ENCODE measurements around the gene UBAC2.

DNA sequence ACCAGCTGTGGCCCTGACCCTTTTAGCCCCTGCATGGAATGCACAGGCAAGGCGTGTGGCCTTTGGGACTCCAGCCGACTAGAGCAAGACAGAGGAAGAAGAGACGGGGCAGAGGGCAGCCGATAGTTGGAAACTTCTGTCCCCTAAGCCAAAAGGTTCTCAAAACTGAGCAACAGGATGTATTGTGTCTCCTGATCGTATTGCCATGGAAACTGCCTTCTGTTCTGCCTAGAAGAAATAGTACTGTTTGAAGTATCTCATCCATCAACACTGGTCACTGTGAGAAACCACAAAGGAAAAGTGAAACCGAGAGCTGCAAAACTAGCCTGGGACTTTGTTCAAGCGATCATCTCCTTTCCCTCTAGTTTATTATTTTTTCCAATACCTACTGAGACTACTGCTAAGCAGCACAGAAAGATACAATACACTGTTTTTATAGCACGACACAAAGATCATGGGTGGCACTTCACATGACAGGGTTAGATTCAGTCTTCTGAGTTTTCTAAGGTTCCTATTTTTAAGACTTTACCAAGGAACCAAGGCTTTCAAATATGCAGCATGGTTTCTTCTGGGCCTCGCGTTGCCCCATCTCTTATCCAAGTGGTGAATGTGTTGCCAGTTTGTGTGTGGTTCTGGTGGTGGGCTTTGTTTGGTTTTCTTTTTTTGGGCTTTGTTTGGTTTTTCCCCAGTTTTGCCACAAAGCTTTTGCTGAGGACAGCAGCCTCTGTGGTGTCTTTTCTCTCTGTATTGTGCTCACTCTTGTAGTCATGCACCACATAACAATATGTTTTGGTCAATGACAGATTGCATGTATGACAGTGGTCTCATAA, 155.8 kb downstream of the UBAC2 start:
- TF ChIP-seq, protein P1, sequence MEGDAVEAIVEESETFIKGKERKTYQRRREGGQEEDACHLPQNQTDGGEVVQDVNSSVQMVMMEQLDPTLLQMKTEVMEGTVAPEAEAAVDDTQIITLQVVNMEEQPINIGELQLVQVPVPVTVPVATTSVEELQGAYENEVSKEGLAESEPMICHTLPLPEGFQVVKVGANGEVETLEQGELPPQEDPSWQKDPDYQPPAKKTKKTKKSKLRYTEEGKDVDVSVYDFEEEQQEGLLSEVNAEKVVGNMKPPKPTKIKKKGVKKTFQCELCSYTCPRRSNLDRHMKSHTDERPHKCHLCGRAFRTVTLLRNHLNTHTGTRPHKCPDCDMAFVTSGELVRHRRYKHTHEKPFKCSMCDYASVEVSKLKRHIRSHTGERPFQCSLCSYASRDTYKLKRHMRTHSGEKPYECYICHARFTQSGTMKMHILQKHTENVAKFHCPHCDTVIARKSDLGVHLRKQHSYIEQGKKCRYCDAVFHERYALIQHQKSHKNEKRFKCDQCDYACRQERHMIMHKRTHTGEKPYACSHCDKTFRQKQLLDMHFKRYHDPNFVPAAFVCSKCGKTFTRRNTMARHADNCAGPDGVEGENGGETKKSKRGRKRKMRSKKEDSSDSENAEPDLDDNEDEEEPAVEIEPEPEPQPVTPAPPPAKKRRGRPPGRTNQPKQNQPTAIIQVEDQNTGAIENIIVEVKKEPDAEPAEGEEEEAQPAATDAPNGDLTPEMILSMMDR (conservative IDR thresholded peaks at IDR 0.05; ENCODE audit: low read length): no peak
- TF ChIP-seq EZH2phosphoT487 (IDR thresholded peaks at IDR 0.05; ENCODE audit: borderline replicate concordance, low read depth, low read length): no peak

All from OCI-LY7 (cell line).